ENCODE measurements around the gene TP53. TPM values are rescaled to one million over a fixed set of nuclear protein-coding genes. Genes with fewer than 3 reads are reported as not detected.

The TP53 gene
- total and polyA plus RNA-seq, 2 of the 4 experiments (the other 2 are of a cell fraction) = 31.2 to 48.5 TPM

DNA sequence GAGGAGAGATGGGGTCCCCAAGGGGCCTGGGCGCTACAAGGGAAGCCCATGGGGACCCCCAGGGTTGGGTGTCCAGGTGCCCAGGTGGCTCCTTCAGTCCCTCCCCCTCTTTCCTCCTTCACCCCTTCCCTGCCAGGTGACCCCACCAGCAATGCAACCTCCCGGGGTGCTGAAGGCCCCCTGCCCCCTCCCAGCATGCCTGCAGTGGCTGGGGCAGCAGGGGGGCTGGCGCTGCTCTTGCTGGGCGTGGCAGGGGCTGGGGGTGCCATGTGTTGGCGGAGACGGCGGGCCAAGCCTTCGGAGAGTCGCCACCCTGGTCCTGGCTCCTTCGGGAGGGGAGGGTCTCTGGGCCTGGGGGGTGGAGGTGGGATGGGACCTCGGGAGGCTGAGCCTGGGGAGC is 21.7 kb upstream of the TP53 start:
- Histone ChIP-seq H4K5ac (ENCODE audit: low read depth, low read length) (no peak overlapping the region), H3K9me3 (ENCODE audit: control insufficient read depth, insufficient read depth, low read length) (no peaks in the 10 kb centered on the region), H3K36me3 (ENCODE audit: control insufficient read depth, insufficient read depth, low read length) (no peaks in the 10 kb centered on the region), H2AFZ (replicated peaks; ENCODE audit: low read length, poor library complexity) (no peak overlapping the region), H3K14ac (replicated peaks; ENCODE audit: low read depth, low read length) (no peak overlapping the region), H2BK5ac (ENCODE audit: low read depth, low read length, poor library complexity, severe bottlenecking) (no peak overlapping the region), H3K4me2 (ENCODE audit: low read depth, low read length) (no peak overlapping the region), H3K18ac (ENCODE audit: low read depth, low read length) (no peak overlapping the region), H2BK15ac (ENCODE audit: low read depth, low read length) (no peak overlapping the region), H3K4me3 (ENCODE audit: insufficient read depth, low read depth, low read length) (no peak overlapping the region), H3K9ac (ENCODE audit: low read depth, low read length) (no peak overlapping the region), H3K23ac (ENCODE audit: low read depth, low read length) (no peak overlapping the region), H4K91ac (ENCODE audit: insufficient read depth, low read depth, low read length) (no peak overlapping the region), H3K9me1 (ENCODE audit: insufficient read depth, low read length) (no peaks in the 10 kb centered on the region), H4K8ac (ENCODE audit: low read depth in 2 of 2, low read length in 2 of 2) (no peak overlapping the region), H2AK5ac (ENCODE audit: low read depth, low read length) (no peak overlapping the region), H2BK120ac (ENCODE audit: low read depth, low read length) (no peak overlapping the region), H3K56ac (ENCODE audit: extremely low read depth, insufficient read depth, low read length) (no peak overlapping the region), H2AK9ac (replicated peaks; ENCODE audit: low read depth, low read length, poor library complexity) (no peak overlapping the region), H3K79me1 (ENCODE audit: low read depth in 1 of 2, low read length in 2 of 2) (no peaks in the 10 kb centered on the region), H4K20me1 (ENCODE audit: insufficient read depth, low read length) (no peaks in the 10 kb centered on the region), H3K27me3 (ENCODE audit: control insufficient read depth, insufficient read depth, low read length) (peaks cover 67% of the 10 kb centered on the region), H3K27ac (ENCODE audit: insufficient read depth, low read length) (no peak overlapping the region), H3K4me1 (ENCODE audit: control insufficient read depth, insufficient read depth, low read length) (peaks cover 3% of the 10 kb centered on the region; the same call in 1 of the 2 replicates), H2BK20ac (ENCODE audit: low read depth, low read length) (no peak overlapping the region), H3K4ac (ENCODE audit: low read depth, low read length) (no peak overlapping the region)
- TF ChIP-seq, protein P1, sequence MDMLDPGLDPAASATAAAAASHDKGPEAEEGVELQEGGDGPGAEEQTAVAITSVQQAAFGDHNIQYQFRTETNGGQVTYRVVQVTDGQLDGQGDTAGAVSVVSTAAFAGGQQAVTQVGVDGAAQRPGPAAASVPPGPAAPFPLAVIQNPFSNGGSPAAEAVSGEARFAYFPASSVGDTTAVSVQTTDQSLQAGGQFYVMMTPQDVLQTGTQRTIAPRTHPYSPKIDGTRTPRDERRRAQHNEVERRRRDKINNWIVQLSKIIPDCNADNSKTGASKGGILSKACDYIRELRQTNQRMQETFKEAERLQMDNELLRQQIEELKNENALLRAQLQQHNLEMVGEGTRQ (IDR thresholded peaks at IDR 0.05; ENCODE audit: low read depth, low read length) = no peak
- TF ChIP-seq NFE2L2 (IDR thresholded peaks at IDR 0.05; ENCODE audit: low read depth, low read length) (no peak), CHD1 (IDR thresholded peaks at IDR 0.05; ENCODE audit: low read depth, low read length) (no peak)
- dilution Hi-C loops (cut with HindIII; ENCODE audit: low sequenced_read_pairs, unreplicated experiment) = no loop called here
- in situ Hi-C loops (cut with MboI; ENCODE audit: low sequenced_read_pairs) = no loop called here
- no TSS peak for BruUV-seq (replicated peaks)
- WGBS, 2 experiments (ENCODE audit: extremely low coverage in 2 of 2, insufficient read length in 1 of 2) = no CpG with 5 or more reads among the region's 11 CpGs
- ChIA-PET CTCF (no interaction called here), POLR2A (ENCODE audit: unreplicated experiment) (no interaction called here)
- DNase-seq (no peak), ATAC-seq (ENCODE audit: low read depth) (no peak)
- intact Hi-C loops (cut with micrococcal nuclease) = no loop called here
